MCF 10A (cell line): ENCODE measurements around the gene TADA2A. TPM values are rescaled to one million over a fixed set of nuclear protein-coding genes. Genes with fewer than 3 reads are reported as not detected.
A peak's percentile ranks its signal among the peaks of the same experiment; 100 is the strongest.

Experiments used
- BruUV-seq: library from RNA; stranded (reverse); fragments of 400-500 nt; replicated peaks from 2 replicates; lab custom pipeline; 2021; lab: Mats Ljungman, UMichigan
- CTCF ChIA-PET: fragments of 300-600 bp; sonication (Branson Sonifier 250); formaldehyde crosslinking; extraction: SDS; loops from one replicate; lab custom pipeline; 2021; ENCODE audit warnings: antibody characterized with exemption, inconsistent platforms; lab: Yijun Ruan, JAX
- POLR2A ChIA-PET: fragments of 300-600, 350-650 bp; sonication (Branson Sonifier 250); formaldehyde crosslinking; extraction: SDS; loops from one replicate; lab custom pipeline; 2020; ENCODE audit warnings: antibody characterized with exemption, inconsistent platforms; lab: Yijun Ruan, JAX
- DNase-seq: peaks from one replicate; pipeline ENCODE4 v3.0.0-alpha.2; 2018; ENCODE audit not compliant: unreplicated experiment
- H3K27ac Mint-ChIP-seq: one replicate; pipeline ENCODE4 v1.8.0; 2022; ENCODE audit warnings: mild to moderate bottlenecking, low read depth, mixed read lengths; ENCODE audit not compliant: unreplicated experiment
- H3K27me3 Mint-ChIP-seq: one replicate; pipeline ENCODE4 v1.8.0; 2022; ENCODE audit warnings: mixed read lengths; ENCODE audit not compliant: insufficient read depth, unreplicated experiment
- H3K36me3 Mint-ChIP-seq: one replicate; pipeline ENCODE4 v1.8.0; 2022; ENCODE audit warnings: mild to moderate bottlenecking, moderate library complexity, mixed read lengths; ENCODE audit not compliant: insufficient read depth, unreplicated experiment
- H3K4me1 Mint-ChIP-seq: one replicate; pipeline ENCODE4 v1.8.0; 2022; ENCODE audit warnings: mixed read lengths; ENCODE audit not compliant: insufficient read depth, unreplicated experiment
- H3K4me3 Mint-ChIP-seq: one replicate; pipeline ENCODE4 v1.8.0; 2022; ENCODE audit warnings: mild to moderate bottlenecking, moderate library complexity, mixed read lengths; ENCODE audit not compliant: unreplicated experiment
- H3K9me3 Mint-ChIP-seq: one replicate; pipeline ENCODE4 v1.8.0; 2022; ENCODE audit warnings: mixed read lengths; ENCODE audit not compliant: unreplicated experiment
- CTCF ChIP-seq: fragments of 200-600 bp; IDR thresholded peaks from one replicate; pipeline ENCODE4 v1.8.0; 2022; ENCODE audit warnings: antibody characterized with exemption, mild to moderate bottlenecking; ENCODE audit not compliant: unreplicated experiment
- intact Hi-C: fragments of 100-400 bp; cut with micrococcal nuclease; formaldehyde crosslinking; loops from 2 replicates; pipeline ENCODE4 v1.14.1; 2022
- total RNA-seq: library from RNA; stranded (reverse); gene quantifications from 2 replicates; pipeline ENCODE4 v1.2.3, GENCODE V29; 2022

The TADA2A gene
- total RNA-seq, 1 experiment from 2014 or later: 31.3 TPM

GRCh38 chr17:37492167-37492566 is 85.5 kb downstream of the TADA2A start:
- CTCF ChIA-PET: interaction anchor here (2.1 kb wide), 1 partner anchor 119 kb away, joined by 9 read pairs; no protein-coding TSS in a partner anchor
- Mint-ChIP-seq H3K9me3 (no peaks in the 10 kb centered on the region), H3K27me3 (no peaks in the 10 kb centered on the region), H3K4me3 (peak overlapping the region; percentile 92), H3K4me1 (peaks cover 36% of the 10 kb centered on the region), H3K36me3 (peaks cover 12% of the 10 kb centered on the region), H3K27ac (peak overlapping the region; percentile 78)
- no peak for TF ChIP-seq CTCF
- intact Hi-C loops: loop anchor here (5.0 kb wide), 1 partner anchor 45 kb away; no protein-coding TSS in a partner anchor
- no peak for DNase-seq
- POLR2A ChIA-PET: interaction anchor here (0.8 to 8.1 kb wide), 19 partner anchors 9 to 946 kb away, joined by 3 to 130 read pairs (median 6); partner anchors contain the start of genes ACACA and TADA2A
- no TSS peak for BruUV-seq

GRCh38 chr17:37493249-37494027 is 86.8 kb downstream of the TADA2A start:
- peaks cover 27% of the 10 kb centered on the region for H3K4me1 Mint-ChIP-seq
- intact Hi-C loops: loop anchor here (5.0 kb wide), 1 partner anchor 46 kb away; no protein-coding TSS in a partner anchor
- CTCF ChIA-PET: interaction anchor here (0.6 kb wide), 1 partner anchor 46 kb away, joined by 3 read pairs; no protein-coding TSS in a partner anchor

GRCh38 chr17:37494401-37494831 is 87.7 kb downstream of the TADA2A start:
- Mint-ChIP-seq H3K36me3 (peaks cover 18% of the 10 kb centered on the region), H3K27me3 (no peaks in the 10 kb centered on the region), H3K4me1 (peaks cover 24% of the 10 kb centered on the region), H3K4me3 (no peak overlapping the region), H3K9me3 (no peaks in the 10 kb centered on the region), H3K27ac (no peak overlapping the region)
- no peak for DNase-seq
- ChIA-PET CTCF (interaction anchor here (0.6 kb wide), 1 partner anchor 40 kb away, joined by 3 read pairs; no protein-coding TSS in a partner anchor), POLR2A (interaction anchor here (0.6 to 3.0 kb wide), 12 partner anchors 9 to 96 kb away, joined by 3 to 9 read pairs (median 4); no protein-coding TSS in a partner anchor)
- TF ChIP-seq CTCF: no peak
- intact Hi-C loops: loop anchor here (5.0 kb wide), 1 partner anchor 47 kb away; no protein-coding TSS in a partner anchor
- no TSS peak for BruUV-seq

More at GRCh38 chr17:37493249-37494027, 86.8 kb downstream of the TADA2A start:
- BruUV-seq: no TSS peak
- POLR2A ChIA-PET: interaction anchor here (0.6 to 8.1 kb wide), 10 partner anchors 16 to 132 kb away, joined by 3 to 130 read pairs (median 6); partner anchors contain the start of genes ACACA and TADA2A
- Mint-ChIP-seq H3K27ac (peak overlapping the region; percentile 78), H3K9me3 (no peaks in the 10 kb centered on the region), H3K27me3 (no peaks in the 10 kb centered on the region), H3K36me3 (peaks cover 12% of the 10 kb centered on the region), H3K4me3 (peak overlapping the region; percentile 92)
- DNase-seq: no peak
- no peak for TF ChIP-seq CTCF

GRCh38 chr17:37494971-37495370 is 88.3 kb downstream of the TADA2A start:
- Mint-ChIP-seq H3K9me3 (no peaks in the 10 kb centered on the region), H3K36me3 (peaks cover 24% of the 10 kb centered on the region), H3K27ac (no peak overlapping the region), H3K4me3 (no peak overlapping the region), H3K27me3 (no peaks in the 10 kb centered on the region), H3K4me1 (peaks cover 24% of the 10 kb centered on the region)
- POLR2A ChIA-PET: interaction anchor here (0.8 to 3.0 kb wide), 8 partner anchors 18 to 88 kb away, joined by 3 to 9 read pairs (median 4); no protein-coding TSS in a partner anchor
- CTCF ChIA-PET: interaction anchor here (0.6 kb wide), 1 partner anchor 41 kb away, joined by 3 read pairs; no protein-coding TSS in a partner anchor
- DNase-seq: no peak
- BruUV-seq: no TSS peak
- intact Hi-C loops: loop anchor here (5.0 kb wide), 1 partner anchor 48 kb away; no protein-coding TSS in a partner anchor
- no peak for TF ChIP-seq CTCF
